ENCODE results near the gene TEPSIN. TPM values are rescaled to one million over a fixed set of nuclear protein-coding genes. Genes with fewer than 3 reads are reported as not detected.

TEPSIN gene
- total and polyA plus RNA-seq, 2 of the 13 experiments (the other 11 are each of a cell fraction or from before 2014, with no cell fraction given), result 16.1 to 18.8 TPM

DNA sequence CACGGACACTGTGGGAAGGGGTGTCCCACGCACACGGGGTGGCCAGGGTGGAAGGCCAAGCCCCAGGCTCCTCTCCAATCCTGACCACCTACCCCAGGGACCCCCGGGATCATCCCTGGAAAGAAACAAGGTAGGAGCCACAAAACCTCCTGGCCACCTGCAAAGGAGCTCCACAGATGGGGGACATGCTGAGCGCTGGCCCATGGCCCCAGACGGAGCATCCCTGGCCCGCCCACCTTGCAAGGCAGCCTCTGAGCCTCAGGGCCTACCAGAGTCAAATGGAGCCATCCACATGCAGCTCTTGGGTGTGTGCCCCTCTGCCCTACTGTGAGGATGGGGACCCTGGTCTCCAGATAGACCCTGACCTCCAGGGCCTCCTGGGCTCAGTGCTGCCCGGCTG lies 40.0 kb upstream of the TEPSIN start:
- H3K4me3 ChIP-seq (replicated peaks in 1 of 3; ENCODE audit: insufficient read depth in 1 of 3, low read depth in 2 of 3, low read length in 3 of 3), result no peak overlapping the region
- H3K4me2 ChIP-seq (ENCODE audit: low read depth, low read length), result no peak overlapping the region
- no peak for FAIRE-seq
- H3K9me3 ChIP-seq (ENCODE audit: low read length), result no peaks in the 10 kb centered on the region
- no peaks in the 10 kb centered on the region for H3K79me2 ChIP-seq (ENCODE audit: insufficient read depth, low read length)
- intact Hi-C loops (cut with micrococcal nuclease; ENCODE audit: unreplicated experiment), result no loop called here
- no peak overlapping the region for H3K9ac ChIP-seq (ENCODE audit: insufficient read depth, low read depth, low read length)
- ChIA-PET CTCF (ENCODE audit: low intra/inter-chr PET ratio, low total read pairs) (no interaction called here), POLR2A (no interaction called here)
- no peaks in the 10 kb centered on the region for H3K27me3 ChIP-seq (ENCODE audit: control insufficient read depth in 1 of 2, insufficient read depth in 2 of 2, low read length in 2 of 2)
- no peak overlapping the region for H2AFZ ChIP-seq (ENCODE audit: low read length)
- no peaks in the 10 kb centered on the region for H4K20me1 ChIP-seq (ENCODE audit: insufficient read depth, low read length)
- 94% methylated on average over 5 of the region's 8 CpGs for whole genome bisulfite sequencing (ENCODE audit: low lambda C conversion rate)
- DNase-seq (ENCODE audit: low spot score), result no peak
- no peak overlapping the region for H3K27ac ChIP-seq (ENCODE audit: extremely low read length, insufficient read depth, low read length)
- no peaks in the 10 kb centered on the region for H3K4me1 ChIP-seq (ENCODE audit: insufficient read depth, low read length)
- TF ChIP-seq, protein P1, sequence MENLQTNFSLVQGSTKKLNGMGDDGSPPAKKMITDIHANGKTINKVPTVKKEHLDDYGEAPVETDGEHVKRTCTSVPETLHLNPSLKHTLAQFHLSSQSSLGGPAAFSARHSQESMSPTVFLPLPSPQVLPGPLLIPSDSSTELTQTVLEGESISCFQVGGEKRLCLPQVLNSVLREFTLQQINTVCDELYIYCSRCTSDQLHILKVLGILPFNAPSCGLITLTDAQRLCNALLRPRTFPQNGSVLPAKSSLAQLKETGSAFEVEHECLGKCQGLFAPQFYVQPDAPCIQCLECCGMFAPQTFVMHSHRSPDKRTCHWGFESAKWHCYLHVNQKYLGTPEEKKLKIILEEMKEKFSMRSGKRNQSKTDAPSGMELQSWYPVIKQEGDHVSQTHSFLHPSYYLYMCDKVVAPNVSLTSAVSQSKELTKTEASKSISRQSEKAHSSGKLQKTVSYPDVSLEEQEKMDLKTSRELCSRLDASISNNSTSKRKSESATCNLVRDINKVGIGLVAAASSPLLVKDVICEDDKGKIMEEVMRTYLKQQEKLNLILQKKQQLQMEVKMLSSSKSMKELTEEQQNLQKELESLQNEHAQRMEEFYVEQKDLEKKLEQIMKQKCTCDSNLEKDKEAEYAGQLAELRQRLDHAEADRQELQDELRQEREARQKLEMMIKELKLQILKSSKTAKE (CRISPR knock-in tag; IDR thresholded peaks at IDR 0.05; ENCODE audit: borderline replicate concordance), result no peak
- TF ChIP-seq AGO2 (optimal IDR thresholded peaks at IDR 0.05; ENCODE audit: low read depth, low read length), result peak; percentile 30
- no peak for ATAC-seq
- in situ Hi-C loops (cut with HindIII; ENCODE audit: extremely low pct_ligation_motif_present, low pct_unique_long_range_greater_than_20kb), result no loop called here
- peaks cover 25 to 57% of the 10 kb centered on the region in 2 experiments; a peak in 4 of 5 replicates for H3K36me3 ChIP-seq (replicated peaks in 1 of 2; ENCODE audit: control insufficient read depth in 1 of 2, insufficient read depth in 2 of 2, low read length in 2 of 2)
- no TSS peak for BruUV-seq (replicated peaks)

DNA sequence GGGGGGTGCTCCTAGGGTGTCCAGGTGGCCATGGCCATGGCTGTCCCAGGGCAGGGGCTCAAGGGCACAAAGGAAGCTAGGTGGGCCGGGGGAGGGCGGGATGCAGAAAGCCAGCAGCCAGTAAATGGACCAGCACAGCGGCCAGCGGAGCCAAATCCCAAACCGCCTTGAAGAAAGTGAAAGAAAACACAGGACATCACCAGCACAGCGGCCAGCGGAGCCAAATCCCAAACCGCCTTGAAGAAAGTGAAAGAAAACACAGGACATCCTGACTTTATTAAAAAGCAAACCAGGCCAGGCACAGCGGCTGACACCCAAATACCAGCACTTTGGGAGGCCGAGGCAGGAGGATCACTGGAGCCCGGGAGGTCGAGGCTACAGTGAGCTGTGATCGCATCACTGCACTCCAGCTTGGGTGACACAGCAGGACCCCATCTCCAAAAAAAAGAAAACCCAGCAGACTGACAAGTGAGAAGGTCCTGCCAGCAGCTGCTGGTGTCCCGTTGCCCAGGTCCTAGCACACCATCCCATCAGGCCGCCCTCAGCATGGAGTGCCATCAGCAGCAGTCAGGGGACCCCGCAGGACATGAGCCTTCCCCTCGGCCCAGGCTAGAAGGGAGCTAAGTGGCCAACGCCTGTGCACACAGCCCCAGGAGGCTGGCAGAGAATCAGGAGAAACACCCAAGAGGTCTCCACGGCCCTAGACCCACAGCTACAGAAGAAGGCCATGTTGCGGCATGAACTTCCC lies 39.3 kb upstream of the TEPSIN start:
- ATAC-seq (no peak), DNase-seq (ENCODE audit: low spot score) (no peak), FAIRE-seq (no peak)
- Histone ChIP-seq H3K9me3 (ENCODE audit: low read length) (no peaks in the 10 kb centered on the region), H3K36me3 (replicated peaks in 1 of 2; ENCODE audit: control insufficient read depth in 1 of 2, insufficient read depth in 2 of 2, low read length in 2 of 2) (peaks cover 27 to 62% of the 10 kb centered on the region in 2 experiments; a peak in 4 of 5 replicates), H3K27me3 (ENCODE audit: control insufficient read depth in 1 of 2, insufficient read depth in 2 of 2, low read length in 2 of 2) (no peaks in the 10 kb centered on the region), H3K9ac (ENCODE audit: insufficient read depth, low read depth, low read length) (no peak overlapping the region), H2AFZ (ENCODE audit: low read length) (no peak overlapping the region), H3K4me2 (ENCODE audit: low read depth, low read length) (no peak overlapping the region), H4K20me1 (ENCODE audit: insufficient read depth, low read length) (no peaks in the 10 kb centered on the region), H3K4me1 (ENCODE audit: insufficient read depth, low read length) (no peaks in the 10 kb centered on the region), H3K79me2 (ENCODE audit: insufficient read depth, low read length) (no peaks in the 10 kb centered on the region), H3K4me3 (replicated peaks in 1 of 3; ENCODE audit: insufficient read depth in 1 of 3, low read depth in 2 of 3, low read length in 3 of 3) (no peak overlapping the region), H3K27ac (ENCODE audit: extremely low read length, insufficient read depth, low read length) (no peak overlapping the region)
- 97% methylated on average over 20 of the region's 20 CpGs for WGBS (ENCODE audit: low lambda C conversion rate)
- TF ChIP-seq, protein P2, sequence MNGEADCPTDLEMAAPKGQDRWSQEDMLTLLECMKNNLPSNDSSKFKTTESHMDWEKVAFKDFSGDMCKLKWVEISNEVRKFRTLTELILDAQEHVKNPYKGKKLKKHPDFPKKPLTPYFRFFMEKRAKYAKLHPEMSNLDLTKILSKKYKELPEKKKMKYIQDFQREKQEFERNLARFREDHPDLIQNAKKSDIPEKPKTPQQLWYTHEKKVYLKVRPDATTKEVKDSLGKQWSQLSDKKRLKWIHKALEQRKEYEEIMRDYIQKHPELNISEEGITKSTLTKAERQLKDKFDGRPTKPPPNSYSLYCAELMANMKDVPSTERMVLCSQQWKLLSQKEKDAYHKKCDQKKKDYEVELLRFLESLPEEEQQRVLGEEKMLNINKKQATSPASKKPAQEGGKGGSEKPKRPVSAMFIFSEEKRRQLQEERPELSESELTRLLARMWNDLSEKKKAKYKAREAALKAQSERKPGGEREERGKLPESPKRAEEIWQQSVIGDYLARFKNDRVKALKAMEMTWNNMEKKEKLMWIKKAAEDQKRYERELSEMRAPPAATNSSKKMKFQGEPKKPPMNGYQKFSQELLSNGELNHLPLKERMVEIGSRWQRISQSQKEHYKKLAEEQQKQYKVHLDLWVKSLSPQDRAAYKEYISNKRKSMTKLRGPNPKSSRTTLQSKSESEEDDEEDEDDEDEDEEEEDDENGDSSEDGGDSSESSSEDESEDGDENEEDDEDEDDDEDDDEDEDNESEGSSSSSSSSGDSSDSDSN (CRISPR knock-in tag; IDR thresholded peaks at IDR 0.05), result no peak
- no peak for TF ChIP-seq PAWR (CRISPR knock-in tag; IDR thresholded peaks at IDR 0.05; ENCODE audit: borderline replicate concordance)
- no peak for TF ChIP-seq CCDC6 (CRISPR knock-in tag; IDR thresholded peaks at IDR 0.05)
- TF ChIP-seq, protein P3, sequence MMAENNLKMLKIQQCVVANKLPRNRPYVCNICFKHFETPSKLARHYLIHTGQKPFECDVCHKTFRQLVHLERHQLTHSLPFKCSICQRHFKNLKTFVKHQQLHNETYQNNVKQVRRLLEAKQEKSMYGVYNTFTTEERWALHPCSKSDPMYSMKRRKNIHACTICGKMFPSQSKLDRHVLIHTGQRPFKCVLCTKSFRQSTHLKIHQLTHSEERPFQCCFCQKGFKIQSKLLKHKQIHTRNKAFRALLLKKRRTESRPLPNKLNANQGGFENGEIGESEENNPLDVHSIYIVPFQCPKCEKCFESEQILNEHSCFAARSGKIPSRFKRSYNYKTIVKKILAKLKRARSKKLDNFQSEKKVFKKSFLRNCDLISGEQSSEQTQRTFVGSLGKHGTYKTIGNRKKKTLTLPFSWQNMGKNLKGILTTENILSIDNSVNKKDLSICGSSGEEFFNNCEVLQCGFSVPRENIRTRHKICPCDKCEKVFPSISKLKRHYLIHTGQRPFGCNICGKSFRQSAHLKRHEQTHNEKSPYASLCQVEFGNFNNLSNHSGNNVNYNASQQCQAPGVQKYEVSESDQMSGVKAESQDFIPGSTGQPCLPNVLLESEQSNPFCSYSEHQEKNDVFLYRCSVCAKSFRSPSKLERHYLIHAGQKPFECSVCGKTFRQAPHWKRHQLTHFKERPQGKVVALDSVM (CRISPR knock-in tag; IDR thresholded peaks at IDR 0.05), result peak; percentile 50; the same call in 1 of the 2 replicates
- no TSS peak for BruUV-seq (replicated peaks)
- ChIA-PET CTCF (ENCODE audit: low intra/inter-chr PET ratio, low total read pairs) (no interaction called here), POLR2A (no interaction called here)
- intact Hi-C loops (cut with micrococcal nuclease; ENCODE audit: unreplicated experiment) (no loop called here), in situ Hi-C loops (cut with HindIII; ENCODE audit: extremely low pct_ligation_motif_present, low pct_unique_long_range_greater_than_20kb) (no loop called here)
